Pancreas (tissue), 10 donors: ENCODE results near the gene ITGB8. TPM values are rescaled to one million over a fixed set of nuclear protein-coding genes. Genes with fewer than 3 reads are reported as not detected.
"Not testable (repeated sequence)": the region's sequence is repeated elsewhere in the genome, so short reads cannot be mapped to it uniquely, and the experiment has no call there.

ENCODE experiments used
- ATAC-seq, 4 donors: fragments of 200-7000 bp; cut with Tn5 transposase; one replicate each; pipeline versions ENCODE4 v1.8.0 to v1.9.1; 2020; ENCODE audit warnings: mild to moderate bottlenecking in 4 of 4, moderate library complexity in 4 of 4
- DNase-seq, 6 donors: peaks; one replicate each; pipeline ENCODE4 v3.0.0-alpha.2; 2020
- FAIRE-seq: peaks from 2 replicates; lab custom pipeline; 2012; peaks lifted over from hg19 to GRCh38; lab: Jason Lieb, UNC
- H3K27ac ChIP-seq, 4 donors: fragments of 200-600 bp; sonication (generic); 1 replicate in 3 of 4; 2 replicates in 1 of 4; pipeline versions ENCODE4 v1.5.0 to v1.8.0; 2020
- H3K27me3 ChIP-seq, 4 donors: fragments of 200-600 bp; one replicate each; pipeline ENCODE4 v1.8.0; 2021
- H3K36me3 ChIP-seq, 3 donors: fragments of 200-600 bp; sonication (generic) in 1 of 3; one replicate each; pipeline versions ENCODE4 v1.5.0 to v1.8.0; 2020 to 2021
- H3K4me1 ChIP-seq, 3 donors: fragments of 200-600 bp; one replicate each; pipeline ENCODE4 v1.8.0; 2021
- H3K4me3 ChIP-seq, 4 donors: fragments of 200-600 bp; sonication (generic) in 2 of 4; one replicate each; pipeline versions ENCODE4 v1.5.0 to v1.8.0; 2020 to 2021
- H3K9me3 ChIP-seq, 4 donors: fragments of 200-600 bp; one replicate each; pipeline ENCODE4 v1.8.0; 2021
- WGBS, 2 donors: extraction: QIAGEN DNeasy Blood & Tissue Kit; methylation state at CpG; one replicate each; pipeline ENCODE4 v1.1.7; 2013; 5-methylcytosine and 5-hydroxymethylcytosine counted together
- intact Hi-C, 3 donors: fragments of 100-400 bp; cut with DNase I; formaldehyde crosslinking; loops; one replicate each; pipeline versions ENCODE4 v1.11.1 to v1.14.2; 2022
- polyA plus RNA-seq, 2 donors: library from polyadenylated mRNA; stranded (reverse); fragments of 200-250 nt; gene quantifications; one replicate each; pipeline ENCODE4 v1.2.3, GENCODE V29; 2013
- total RNA-seq, 6 donors: library from RNA; stranded (reverse); fragmentation: NEBNext Ultra II Directional in 4 of 6; extraction: Animal tissue kit (Norgen Biotek cat#: 25700) in 4 of 6; gene quantifications; one replicate each; pipeline versions ENCODE4 v1.2.1 to v1.2.4, GENCODE V29; 2021 to 2023
- TF ChIP-seq, protein P1 (sequence below), 4 donors: fragments of 200-600 bp; sonication (generic) in 3 of 4; IDR thresholded peaks; one replicate each; pipeline versions ENCODE4 v1.5.0 to v1.8.0; 2021; ENCODE audit warnings: antibody characterized with exemption in 4 of 4
- donor health status: healthy with polysubstance abuse.
- donor health status: DM: no; HTN: no; CAD: no; lungs with moderate emphysema.
- donor health status: DM: no; HTN: no; CAD: no.
- donor health status: control.
- donor health status: control.
- donor health status: Bipolar disorder and iron deficiency.
- donor health status: DM: yes; HTN: yes; CAD: no.
- donor health status: DM: no; HTN: no; CAD: no.
- donor health status: DM: no; HTN: no; CAD: no.
- donor health status: DM: yes; HTN: yes; CAD: no.

ITGB8 gene
- total and polyA plus RNA-seq, 8 donors: 3.9 to 39.8 (median 11.5) TPM

DNA sequence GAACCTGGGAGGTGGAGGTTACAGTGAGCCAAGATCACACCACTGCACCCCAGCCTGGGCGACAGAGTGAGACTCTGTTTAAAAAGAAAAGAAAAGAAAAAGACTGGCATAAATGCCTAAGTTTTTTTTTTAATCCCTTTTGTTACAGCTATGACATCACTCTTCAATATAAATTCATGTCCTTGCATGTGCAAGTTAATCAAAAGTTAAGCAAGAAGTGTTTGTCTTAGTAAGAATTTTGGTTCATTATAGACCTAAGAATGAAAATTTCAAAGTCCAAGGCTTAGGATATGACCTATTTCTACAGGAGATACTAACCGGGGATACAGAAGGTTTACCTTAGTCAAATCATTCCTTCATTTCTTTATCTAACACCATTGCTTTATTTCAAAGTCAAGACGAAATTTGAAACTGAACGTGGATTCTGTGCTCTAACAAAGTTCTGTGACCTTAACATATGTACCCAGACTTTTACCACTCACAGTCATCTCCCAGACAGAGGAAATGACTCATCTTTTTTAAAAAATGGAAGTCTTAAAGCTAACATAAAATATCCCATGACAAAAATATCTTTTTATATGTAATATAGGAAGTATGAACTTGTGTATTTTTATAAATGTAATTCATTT, 29.3 kb upstream of the ITGB8 start:
- ATAC-seq (peak in 1 of 4 donors; percentile 25), FAIRE-seq (no peak), DNase-seq (no peak)
- H3K4me1 ChIP-seq: no peaks in the 10 kb centered on the region
- H3K4me3 ChIP-seq: no peak overlapping the region
- TF ChIP-seq, protein P1, sequence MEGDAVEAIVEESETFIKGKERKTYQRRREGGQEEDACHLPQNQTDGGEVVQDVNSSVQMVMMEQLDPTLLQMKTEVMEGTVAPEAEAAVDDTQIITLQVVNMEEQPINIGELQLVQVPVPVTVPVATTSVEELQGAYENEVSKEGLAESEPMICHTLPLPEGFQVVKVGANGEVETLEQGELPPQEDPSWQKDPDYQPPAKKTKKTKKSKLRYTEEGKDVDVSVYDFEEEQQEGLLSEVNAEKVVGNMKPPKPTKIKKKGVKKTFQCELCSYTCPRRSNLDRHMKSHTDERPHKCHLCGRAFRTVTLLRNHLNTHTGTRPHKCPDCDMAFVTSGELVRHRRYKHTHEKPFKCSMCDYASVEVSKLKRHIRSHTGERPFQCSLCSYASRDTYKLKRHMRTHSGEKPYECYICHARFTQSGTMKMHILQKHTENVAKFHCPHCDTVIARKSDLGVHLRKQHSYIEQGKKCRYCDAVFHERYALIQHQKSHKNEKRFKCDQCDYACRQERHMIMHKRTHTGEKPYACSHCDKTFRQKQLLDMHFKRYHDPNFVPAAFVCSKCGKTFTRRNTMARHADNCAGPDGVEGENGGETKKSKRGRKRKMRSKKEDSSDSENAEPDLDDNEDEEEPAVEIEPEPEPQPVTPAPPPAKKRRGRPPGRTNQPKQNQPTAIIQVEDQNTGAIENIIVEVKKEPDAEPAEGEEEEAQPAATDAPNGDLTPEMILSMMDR (IDR thresholded peaks at IDR 0.05): no peak
- WGBS, 2 donors: 64 to 77% methylated on average over 4 of the region's 4 CpGs
- no peak overlapping the region for H3K27ac ChIP-seq
- intact Hi-C loops: no loop called here
- H3K9me3 ChIP-seq: no peaks in the 10 kb centered on the region
- H3K36me3 ChIP-seq: no peaks in the 10 kb centered on the region
- H3K27me3 ChIP-seq: no peaks in the 10 kb centered on the region

DNA sequence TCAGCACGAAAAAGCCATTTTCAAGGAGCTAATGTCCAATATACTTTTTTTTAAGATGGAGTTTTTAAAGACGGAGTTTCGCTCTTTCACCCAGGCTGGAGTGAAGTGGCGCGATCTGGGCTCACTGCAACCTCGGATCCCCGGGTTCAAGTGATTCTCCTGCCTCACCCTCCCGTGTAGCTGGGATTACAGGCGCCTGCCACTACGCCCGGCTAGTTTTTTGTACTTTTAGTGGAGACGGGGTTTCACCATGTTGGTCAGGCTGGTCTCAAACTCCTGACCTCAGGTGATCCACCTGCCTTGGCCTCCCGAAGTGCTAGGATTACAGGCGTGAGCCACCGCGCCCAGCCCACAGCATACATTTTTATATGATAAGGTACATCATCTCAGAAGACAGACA, 28.4 kb upstream of the ITGB8 start:
- H3K9me3 ChIP-seq, DNase-seq, intact Hi-C loops, ATAC-seq, H3K4me1 ChIP-seq, H3K4me3 ChIP-seq, H3K36me3 ChIP-seq, H3K27ac ChIP-seq, H3K27me3 ChIP-seq, FAIRE-seq: not testable (repeated sequence)
- WGBS, 2 donors: 90 to 95% methylated on average over 16 of the region's 16 CpGs

DNA sequence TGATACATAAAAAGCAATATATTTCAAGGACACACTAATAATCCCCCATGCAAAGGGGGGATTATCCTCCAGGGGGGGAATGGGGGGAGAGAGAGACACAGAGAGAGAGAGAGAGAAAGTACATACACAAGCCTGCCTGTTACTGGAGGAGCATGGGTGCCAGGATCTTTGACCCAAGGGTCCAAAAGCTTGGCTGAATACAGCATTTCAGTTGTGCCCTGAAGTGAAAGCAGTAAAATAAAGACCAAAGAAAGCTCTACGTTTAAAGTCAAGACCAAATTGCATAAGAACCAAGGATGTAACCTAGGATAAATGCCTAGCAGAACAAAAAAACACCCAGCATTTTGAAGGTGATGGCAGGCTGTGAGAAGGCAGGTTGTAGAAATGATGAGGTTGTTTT, 27.8 kb upstream of the ITGB8 start:
- ATAC-seq (no peak), DNase-seq (no peak), FAIRE-seq (no peak)
- 38 to 53% methylated on average over 1 of the region's 1 CpG for WGBS, 2 donors
- H3K27me3 ChIP-seq: no peaks in the 10 kb centered on the region
- H3K27ac ChIP-seq: no peak overlapping the region
- H3K36me3 ChIP-seq: no peaks in the 10 kb centered on the region
- H3K4me3 ChIP-seq: no peak overlapping the region
- TF ChIP-seq, protein P1 (IDR thresholded peaks at IDR 0.05): no peak
- H3K4me1 ChIP-seq: no peaks in the 10 kb centered on the region
- H3K9me3 ChIP-seq: no peaks in the 10 kb centered on the region
- intact Hi-C loops: no loop called here

DNA sequence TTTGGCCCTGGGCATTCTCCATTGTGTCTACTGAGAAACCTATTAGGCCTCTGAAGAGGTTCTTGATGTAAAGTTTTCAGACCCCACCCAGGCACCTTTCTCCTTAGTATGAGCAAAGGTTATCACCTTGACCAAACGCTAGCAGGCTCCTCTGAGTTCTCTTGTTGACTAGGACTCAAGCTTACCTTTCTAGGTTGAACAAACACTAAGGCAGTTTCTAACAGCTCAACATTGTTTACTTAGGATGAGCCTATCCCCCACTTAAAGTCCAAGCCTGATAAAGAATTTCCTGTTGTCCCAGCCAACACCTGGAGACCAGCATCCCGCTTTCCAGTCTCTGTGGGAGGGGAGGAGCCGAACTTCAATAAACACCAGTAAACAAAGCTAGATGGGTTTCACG, 26.3 kb upstream of the ITGB8 start:
- TF ChIP-seq, protein P1 (IDR thresholded peaks at IDR 0.05): no peak
- no peaks in the 10 kb centered on the region for H3K9me3 ChIP-seq
- 52 to 59% methylated on average over 4 of the region's 4 CpGs for WGBS, 2 donors
- FAIRE-seq (no peak), ATAC-seq (no peak), DNase-seq (no peak)
- no peak overlapping the region for H3K27ac ChIP-seq
- intact Hi-C loops: no loop called here
- no peak overlapping the region for H3K4me3 ChIP-seq
- H3K36me3 ChIP-seq: no peaks in the 10 kb centered on the region
- H3K27me3 ChIP-seq: no peaks in the 10 kb centered on the region
- no peaks in the 10 kb centered on the region for H3K4me1 ChIP-seq

DNA sequence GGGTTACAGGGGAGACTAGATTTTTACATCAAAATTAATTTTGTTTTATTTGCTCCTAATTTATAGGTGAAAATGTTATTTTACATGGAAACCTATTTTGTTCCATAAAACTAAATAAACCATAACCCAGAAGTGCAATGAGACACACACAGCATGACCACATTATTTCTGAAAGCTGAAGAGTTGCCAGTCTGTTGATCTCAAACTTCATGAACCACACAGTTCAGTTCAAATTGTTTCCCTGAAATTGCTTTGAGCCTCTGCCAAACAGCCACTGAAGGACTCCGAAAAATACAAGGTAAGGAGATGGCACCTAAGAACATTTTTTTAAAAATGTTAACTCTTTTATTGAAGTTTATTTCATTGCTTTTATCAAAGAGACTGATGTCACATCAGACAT, 25.0 kb upstream of the ITGB8 start:
- TF ChIP-seq, protein P1 (IDR thresholded peaks at IDR 0.05): no peak
- Histone ChIP-seq H3K4me1 (no peaks in the 10 kb centered on the region), H3K27me3 (no peaks in the 10 kb centered on the region), H3K9me3 (no peaks in the 10 kb centered on the region), H3K27ac (no peak overlapping the region), H3K36me3 (no peaks in the 10 kb centered on the region), H3K4me3 (no peak overlapping the region)
- FAIRE-seq: no peak
- ATAC-seq: no peak
- no peak for DNase-seq
- WGBS, 2 donors: 75 to 82% methylated on average over 1 of the region's 1 CpG
- intact Hi-C loops: no loop called here
